Activated CD8-positive, alpha-beta memory T cell treated with anti-CD3 and anti-CD28 coated beads, Interleukin-2, amount 50 U/mL, for 24 hours (primary cell): ENCODE results near the gene IGFBP3.

Experiments used
- DNase-seq: peaks from one replicate; pipeline ENCODE4 v3.0.0-alpha.2; 2020; ENCODE audit errors: extremely low read depth

IGFBP3 gene

DNA sequence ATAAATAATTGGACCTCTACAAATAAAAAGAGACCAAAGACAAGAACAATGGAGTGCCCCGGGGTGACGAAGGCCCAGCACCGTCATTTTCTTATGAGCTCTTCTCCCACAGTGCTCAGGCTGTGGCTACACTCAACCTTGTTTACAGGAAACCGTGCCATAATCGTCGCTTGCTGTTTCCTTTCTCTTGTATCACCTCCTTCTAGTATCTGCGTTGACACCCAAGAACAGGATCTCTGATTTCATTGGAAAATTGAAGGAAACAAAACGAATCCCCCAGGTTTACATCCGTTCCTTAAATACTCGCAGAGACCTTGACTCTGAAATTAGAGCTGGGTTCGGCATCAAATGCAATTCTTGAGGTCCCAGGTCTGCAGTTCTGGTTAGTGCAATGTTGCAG lies 1.7 kb upstream of the IGFBP3 start:
- DNase-seq, result no peak

- DNase-seq, result no peak
These were observed 837 bp upstream of the IGFBP3 start for GRCh38 chr7:45921699-45922519.

DNA sequence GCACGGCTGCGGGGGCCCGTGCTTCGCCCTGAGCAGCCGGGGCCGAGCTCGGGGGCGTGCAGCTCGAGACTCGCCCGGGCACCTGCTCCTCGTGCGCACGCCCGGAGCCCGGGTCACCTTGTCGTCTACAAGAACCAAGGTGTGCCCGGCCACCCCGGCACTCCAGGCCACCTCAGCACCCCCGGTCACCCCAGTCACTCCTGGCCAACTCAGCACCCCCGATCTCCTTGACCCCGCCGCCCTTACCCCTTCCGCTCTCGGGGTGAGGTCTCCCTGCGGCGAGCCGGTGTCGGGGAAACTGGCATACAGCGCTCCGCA lies 268 bp upstream of the IGFBP3 start:
- no peak for DNase-seq

GRCh38 chr7:45919993-45920459 lies 1.0 kb downstream of the IGFBP3 start:
- DNase-seq, result no peak

DNA sequence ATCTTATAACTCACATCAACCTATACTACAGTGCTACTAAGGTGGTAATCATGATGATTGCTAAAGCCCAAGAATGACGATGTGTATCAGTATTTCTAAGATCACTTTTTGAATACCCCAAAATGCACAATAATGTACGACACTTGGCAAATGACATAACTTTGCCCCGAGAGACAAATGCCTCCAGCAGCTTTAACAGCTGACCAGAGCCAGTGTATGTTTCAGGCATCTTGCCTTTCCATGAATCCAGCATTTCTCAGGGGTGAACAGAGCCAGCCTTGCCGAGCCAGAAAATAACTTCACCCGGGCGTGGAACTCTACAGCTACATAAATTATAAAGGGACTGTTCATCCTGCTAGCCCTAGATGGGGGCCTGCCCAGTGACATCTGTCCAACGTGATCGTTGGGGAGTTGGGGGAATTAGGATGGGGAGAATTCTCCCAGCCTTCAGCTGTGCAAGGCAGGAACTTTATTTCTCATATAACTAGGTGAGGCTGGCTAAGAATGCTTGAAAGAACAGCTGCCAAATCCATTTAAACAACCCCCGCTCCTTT lies 1.8 kb downstream of the IGFBP3 start:
- DNase-seq, result no peak

- no peak for DNase-seq
These were observed 2.5 kb downstream of the IGFBP3 start for GRCh38 chr7:45918556-45918955.

GRCh38 chr7:45917658-45918057 lies 3.4 kb downstream of the IGFBP3 start:
- no peak for DNase-seq

DNA sequence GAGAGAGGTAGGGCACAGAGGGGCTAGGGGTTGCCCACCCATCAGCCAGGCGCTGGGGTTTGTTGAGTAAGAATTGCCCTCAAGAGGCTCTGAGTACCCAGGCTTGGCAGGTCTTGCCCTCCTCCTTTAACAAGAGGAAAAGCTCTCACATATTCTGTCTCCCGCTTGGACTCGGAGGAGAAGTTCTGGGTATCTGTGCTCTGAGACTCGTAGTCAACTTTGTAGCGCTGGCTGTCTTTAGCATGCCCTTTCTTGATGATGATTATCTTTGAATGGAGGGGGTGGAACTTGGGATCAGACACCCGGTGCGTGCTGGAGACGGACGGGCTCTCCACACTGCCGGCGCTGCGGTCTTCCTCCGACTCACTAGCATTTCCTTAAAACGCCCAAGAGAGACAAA lies 4.0 kb downstream of the IGFBP3 start:
- no peak for DNase-seq

DNA sequence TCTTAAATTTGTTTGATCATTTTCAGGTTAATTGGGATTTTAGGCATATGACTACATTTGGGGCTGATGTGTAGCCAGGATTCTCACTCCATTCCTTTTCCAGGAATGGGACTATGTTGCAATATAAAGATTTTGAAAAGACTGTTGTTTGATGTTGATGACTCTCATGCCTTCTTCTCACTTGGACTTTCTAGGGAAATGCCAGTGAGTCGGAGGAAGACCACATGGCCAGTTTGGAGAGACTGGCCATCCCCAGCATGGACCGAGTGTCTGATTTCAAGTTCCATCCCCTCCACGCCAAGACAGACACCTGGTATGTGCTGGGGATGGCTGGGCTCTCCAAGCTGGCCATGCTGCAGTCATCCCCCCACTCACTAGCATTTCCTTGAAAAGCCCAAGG lies 5.5 kb downstream of the IGFBP3 start:
- DNase-seq, result no peak

DNA sequence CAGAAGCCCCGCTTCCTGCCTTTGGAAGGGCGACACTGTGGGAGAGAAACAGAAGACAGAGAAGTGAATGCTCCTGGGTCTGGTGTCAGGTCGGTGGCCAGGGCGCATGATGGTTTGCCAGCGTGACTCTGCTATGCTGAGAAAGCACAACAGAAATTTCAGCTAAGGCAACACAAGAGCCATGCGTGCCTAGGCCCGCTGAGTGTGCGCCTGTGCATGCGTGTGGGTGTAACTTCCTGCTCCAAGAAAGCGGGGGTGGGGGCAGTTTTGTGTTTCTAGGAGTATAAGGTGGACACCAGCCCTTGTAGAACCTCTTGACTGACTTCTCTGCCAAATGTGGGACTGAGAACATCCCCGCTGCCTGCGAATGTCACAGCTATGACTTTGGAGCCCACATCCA lies 6.2 kb downstream of the IGFBP3 start:
- DNase-seq, result no peak

DNA sequence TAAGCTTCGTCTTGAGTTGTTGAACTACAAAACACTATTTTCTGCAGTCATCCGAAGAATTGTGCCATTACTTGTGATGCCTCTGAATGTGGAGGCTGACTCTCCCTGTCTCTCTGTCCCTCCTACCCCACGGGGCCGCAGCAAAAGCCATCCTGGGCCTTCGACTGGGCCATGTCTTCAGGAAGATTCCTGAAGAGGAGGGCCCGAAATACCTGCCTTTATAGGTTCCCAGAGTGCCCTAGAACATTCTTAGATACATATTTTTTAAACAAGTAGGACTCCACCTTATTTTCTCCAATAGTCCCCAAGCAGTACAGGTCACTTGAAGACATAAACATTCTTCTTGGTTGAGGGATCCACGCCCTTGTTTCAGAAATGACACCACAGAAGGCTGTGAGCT lies 8.1 kb downstream of the IGFBP3 start:
- no peak for DNase-seq

- no peak for DNase-seq
These were observed 9.8 kb downstream of the IGFBP3 start for GRCh38 chr7:45911311-45911710.

DNA sequence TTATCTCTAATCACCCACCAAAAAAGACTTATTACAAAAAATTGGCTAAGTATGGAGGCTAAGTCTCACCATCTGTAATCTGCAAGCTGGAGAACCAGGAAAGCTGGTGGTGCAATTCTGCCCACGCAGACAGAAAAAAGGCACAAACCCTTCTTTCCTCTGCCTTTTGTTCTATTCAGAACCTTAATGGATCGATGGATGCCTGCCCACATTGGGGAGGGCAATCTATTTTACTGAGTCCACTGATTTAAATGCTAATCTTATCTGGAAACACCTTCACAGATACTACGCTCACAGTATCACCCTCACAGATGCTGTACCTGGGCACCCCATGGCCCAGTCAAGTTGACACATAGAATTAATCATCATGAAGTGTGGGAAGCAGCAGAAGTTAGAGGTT lies 10.2 kb downstream of the IGFBP3 start:
- no peak for DNase-seq

GRCh38 chr7:45909561-45909960 lies 11.5 kb downstream of the IGFBP3 start:
- no peak for DNase-seq

- DNase-seq, result no peak
These were observed 18.3 kb downstream of the IGFBP3 start for GRCh38 chr7:45902820-45903219.

DNA sequence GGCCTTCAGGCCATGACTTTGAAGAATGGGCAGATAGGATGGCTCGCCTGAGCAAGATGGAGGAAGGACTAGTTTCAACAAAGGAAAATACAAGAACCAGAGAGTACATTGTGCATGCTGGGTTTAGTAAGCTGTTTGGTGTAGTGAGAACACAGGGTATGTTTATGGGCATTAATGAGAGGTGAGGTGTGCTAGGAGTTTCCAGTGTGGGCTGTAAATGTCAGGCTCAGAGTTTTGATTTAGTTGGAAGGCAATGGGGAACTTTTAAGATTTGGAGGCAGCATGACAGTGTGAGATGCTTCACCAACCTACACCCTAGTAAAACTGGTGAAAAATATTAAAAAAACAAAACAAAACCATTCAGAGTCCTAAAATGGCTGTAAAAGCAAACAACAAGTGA lies 19.5 kb downstream of the IGFBP3 start:
- DNase-seq, result no peak

DNA sequence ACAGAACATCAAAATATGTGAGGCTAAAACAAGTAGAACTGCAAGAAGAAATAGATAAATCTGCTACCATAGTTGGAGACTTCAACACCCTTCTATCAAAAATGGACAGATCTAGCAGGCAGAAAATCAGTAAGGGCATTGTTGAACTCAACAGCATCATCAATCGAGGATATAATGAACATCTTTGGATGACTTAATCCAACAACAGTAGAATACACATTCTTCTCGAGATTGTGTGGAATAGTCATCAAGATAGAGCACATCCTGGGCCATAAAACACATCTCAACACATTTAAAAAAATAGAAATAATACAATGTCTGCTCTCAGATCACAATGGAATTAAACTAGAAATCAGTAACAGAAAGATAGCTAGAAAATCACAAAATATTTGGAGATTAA lies 22.9 kb downstream of the IGFBP3 start:
- DNase-seq, result no peak

GRCh38 chr7:45897042-45897690 lies 23.9 kb downstream of the IGFBP3 start:
- no peak for DNase-seq

DNA sequence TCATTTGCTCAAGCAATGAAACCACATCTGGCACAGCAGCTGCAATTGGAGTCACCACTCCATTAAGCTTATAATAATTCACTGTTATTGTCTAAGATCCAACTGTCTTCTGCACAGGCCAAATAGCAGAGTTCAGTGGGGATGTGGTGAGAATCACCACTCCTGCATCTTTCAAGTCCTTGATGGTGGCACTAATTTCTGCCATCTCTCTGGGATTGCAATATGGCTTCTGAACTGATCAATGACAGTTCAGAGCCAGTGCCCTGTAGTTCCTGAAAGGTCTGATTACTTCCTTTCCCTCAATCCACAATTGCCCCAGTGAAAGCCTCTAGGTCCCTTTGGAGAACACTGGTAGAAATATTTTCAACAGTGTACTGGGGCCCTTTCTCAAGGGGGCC lies 26.4 kb downstream of the IGFBP3 start:
- no peak for DNase-seq

GRCh38 chr7:45893996-45894664 lies 26.9 kb downstream of the IGFBP3 start:
- DNase-seq, result no peak

DNA sequence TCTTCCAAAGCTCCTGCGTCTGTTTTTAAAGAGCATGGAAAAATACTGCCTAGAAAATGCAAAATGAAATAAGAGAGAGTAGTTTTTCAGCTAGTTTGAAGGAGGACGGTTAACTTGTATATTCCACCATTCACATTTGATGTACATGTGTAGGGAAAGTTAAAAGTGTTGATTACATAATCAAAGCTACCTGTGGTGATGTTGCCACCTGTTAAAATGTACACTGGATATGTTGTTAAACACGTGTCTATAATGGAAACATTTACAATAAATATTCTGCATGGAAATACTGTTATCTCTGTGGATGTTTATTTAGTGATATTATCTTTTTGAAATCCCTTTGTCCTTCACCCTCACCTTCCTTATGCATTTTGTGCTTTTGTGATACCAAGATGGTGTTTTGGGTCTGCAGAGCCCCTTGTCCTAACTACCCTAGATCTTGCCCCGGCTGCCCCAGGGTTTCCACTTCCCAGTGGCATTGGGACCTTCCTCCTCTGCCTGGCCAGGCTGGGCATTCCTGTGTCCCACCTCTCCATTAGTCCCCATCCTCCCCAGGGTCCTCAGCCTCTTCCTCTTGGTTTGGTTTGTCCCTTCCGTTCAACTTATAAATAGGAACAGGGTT lies 27.6 kb downstream of the IGFBP3 start:
- DNase-seq, result no peak

DNA sequence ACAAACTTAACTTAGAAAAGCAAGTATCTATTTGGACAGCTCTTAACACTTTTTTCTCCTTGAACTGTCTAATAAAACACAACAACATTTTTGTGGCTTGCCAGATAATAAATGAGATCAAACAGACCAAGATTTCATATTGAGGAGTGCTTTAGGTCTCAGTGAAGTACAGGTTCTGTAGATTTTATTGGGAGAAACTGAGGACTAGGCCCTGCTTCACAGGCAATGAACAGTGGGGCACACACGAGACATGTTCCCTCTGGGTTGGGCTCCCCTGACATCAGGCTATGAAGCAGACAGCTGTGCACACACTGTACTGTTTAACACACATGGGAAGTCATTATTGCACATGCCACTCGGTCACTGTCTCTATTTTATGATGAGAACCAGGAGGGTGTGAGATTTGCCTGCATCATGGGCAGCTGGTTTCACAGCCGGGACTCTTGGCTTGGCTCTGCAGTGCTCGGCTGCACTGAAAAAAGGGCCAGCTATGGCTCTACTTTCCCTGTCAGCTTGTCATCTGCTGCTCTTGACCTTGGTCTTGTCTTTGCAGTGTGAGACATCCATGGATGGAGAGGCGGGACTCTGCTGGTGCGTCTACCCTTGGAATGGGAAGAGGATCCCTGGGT lies 28.6 kb downstream of the IGFBP3 start:
- DNase-seq, result no peak
